SU-DHL-6 (cell line): ENCODE results near the gene CERS1.

Experiments
- EZH2phosphoT487 ChIP-seq: fragments of 200-600 bp; sonication (generic), shearing (Covaris generic); conservative IDR thresholded peaks from 2 replicates; pipeline ENCODE4 v1.6.1; 2018; ENCODE audit warnings: mild to moderate bottlenecking, antibody characterized with exemption, low read length, moderate library complexity, mixed read lengths
- TF ChIP-seq, protein P1 (sequence below): fragments of 200-600 bp; sonication (generic); IDR thresholded peaks from one replicate; pipeline ENCODE4 v1.5.1; 2017; ENCODE audit warnings: antibody characterized with exemption, mild to moderate bottlenecking, low read length, moderate library complexity; ENCODE audit not compliant: insufficient read depth, poor library complexity, severe bottlenecking

- no peak for TF ChIP-seq EZH2phosphoT487
- TF ChIP-seq, protein P1, sequence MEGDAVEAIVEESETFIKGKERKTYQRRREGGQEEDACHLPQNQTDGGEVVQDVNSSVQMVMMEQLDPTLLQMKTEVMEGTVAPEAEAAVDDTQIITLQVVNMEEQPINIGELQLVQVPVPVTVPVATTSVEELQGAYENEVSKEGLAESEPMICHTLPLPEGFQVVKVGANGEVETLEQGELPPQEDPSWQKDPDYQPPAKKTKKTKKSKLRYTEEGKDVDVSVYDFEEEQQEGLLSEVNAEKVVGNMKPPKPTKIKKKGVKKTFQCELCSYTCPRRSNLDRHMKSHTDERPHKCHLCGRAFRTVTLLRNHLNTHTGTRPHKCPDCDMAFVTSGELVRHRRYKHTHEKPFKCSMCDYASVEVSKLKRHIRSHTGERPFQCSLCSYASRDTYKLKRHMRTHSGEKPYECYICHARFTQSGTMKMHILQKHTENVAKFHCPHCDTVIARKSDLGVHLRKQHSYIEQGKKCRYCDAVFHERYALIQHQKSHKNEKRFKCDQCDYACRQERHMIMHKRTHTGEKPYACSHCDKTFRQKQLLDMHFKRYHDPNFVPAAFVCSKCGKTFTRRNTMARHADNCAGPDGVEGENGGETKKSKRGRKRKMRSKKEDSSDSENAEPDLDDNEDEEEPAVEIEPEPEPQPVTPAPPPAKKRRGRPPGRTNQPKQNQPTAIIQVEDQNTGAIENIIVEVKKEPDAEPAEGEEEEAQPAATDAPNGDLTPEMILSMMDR, result no peak
Observed at GRCh38 chr19:18898081-18898606, 2.2 kb upstream of the CERS1 start.
